AG04449 (cell line): ENCODE data around the gene TUBB.
A peak's percentile ranks its signal among the peaks of the same experiment; 100 is the strongest.

Experiments used
- CTCF ChIA-PET: fragments of 350-600 bp; formaldehyde crosslinking; extraction: SDS; loops from one replicate; lab custom pipeline; 2021; ENCODE audit warnings: antibody characterized with exemption; lab: Yijun Ruan, JAX
- POLR2A ChIA-PET: fragments of 400-600, 350-600 bp; formaldehyde crosslinking; extraction: SDS; loops from one replicate; lab custom pipeline; 2020; ENCODE audit warnings: antibody characterized with exemption, inconsistent platforms; lab: Yijun Ruan, JAX
- DNase-seq: peaks from one replicate; pipeline ENCODE4 v3.0.0-alpha.2; 2010; ENCODE audit warnings: low read depth, low spot score
- H3K4me3 ChIP-seq: 2 replicates; pipeline ENCODE4 v1.5.1; 2011; ENCODE audit warnings: low read depth, mild to moderate bottlenecking, control low read depth, low read length
- CTCF ChIP-seq: IDR thresholded peaks from one replicate; pipeline ENCODE4 v1.5.1; 2011; ENCODE audit warnings: mild to moderate bottlenecking, moderate library complexity, low read length, control low read depth, inconsistent platforms; ENCODE audit not compliant: insufficient read depth; ENCODE audit errors: missing control alignments

Gene TUBB

GRCh38 chr6:30691208-30691847 lies 28.8 kb upstream of the TUBB start:
- no peak for TF ChIP-seq CTCF
- no peak for DNase-seq
- H3K4me3 ChIP-seq: peak overlapping the region; percentile 98
- POLR2A ChIA-PET: interaction anchor here (0.6 to 1.4 kb wide), 8 partner anchors 11 to 90 kb away, joined by 3 to 6 read pairs (median 4); partner anchors contain the start of genes FLOT1 and TUBB
- CTCF ChIA-PET: interaction anchor here (1.1 to 2.4 kb wide), 4 partner anchors 12 to 31 kb away, joined by 4 to 12 read pairs (median 4); partner anchors contain the start of gene MDC1

- H3K4me3 ChIP-seq: no peak overlapping the region
- POLR2A ChIA-PET: no interaction called here
- CTCF ChIA-PET: interaction anchor here (1.3 to 1.5 kb wide), 2 partner anchors 22 to 26 kb away, joined by 3 to 8 read pairs; no protein-coding TSS in a partner anchor
- no peak for TF ChIP-seq CTCF
- no peak for DNase-seq
These were observed 23.7 kb upstream of the TUBB start for GRCh38 chr6:30696432-30696831.

GRCh38 chr6:30700340-30700739 lies 19.8 kb upstream of the TUBB start:
- POLR2A ChIA-PET: no interaction called here
- no peak for DNase-seq
- H3K4me3 ChIP-seq: no peak overlapping the region
- CTCF ChIA-PET: interaction anchor here (1.7 kb wide), 1 partner anchor 13 kb away, joined by 3 read pairs; no protein-coding TSS in a partner anchor
- TF ChIP-seq CTCF: no peak

GRCh38 chr6:30703011-30703410 lies 17.1 kb upstream of the TUBB start:
- CTCF ChIA-PET: interaction anchor here (1.5 kb wide), 1 partner anchor 24 kb away, joined by 5 read pairs; no protein-coding TSS in a partner anchor

GRCh38 chr6:30703821-30704220 lies 16.3 kb upstream of the TUBB start:
- TF ChIP-seq CTCF: no peak
- CTCF ChIA-PET: interaction anchor here (1.3 to 1.5 kb wide), 2 partner anchors 25 kb away, joined by 5 to 6 read pairs; no protein-coding TSS in a partner anchor
- DNase-seq: no peak
- H3K4me3 ChIP-seq: no peak overlapping the region
- POLR2A ChIA-PET: interaction anchor here (1.2 kb wide), 1 partner anchor 20 kb away, joined by 3 read pairs; no protein-coding TSS in a partner anchor

More at GRCh38 chr6:30703011-30703410, 17.1 kb upstream of the TUBB start:
- POLR2A ChIA-PET: interaction anchor here (1.2 kb wide), 1 partner anchor 19 kb away, joined by 3 read pairs; no protein-coding TSS in a partner anchor
- no peak overlapping the region for H3K4me3 ChIP-seq
- no peak for DNase-seq
- no peak for TF ChIP-seq CTCF

- POLR2A ChIA-PET: interaction anchor here (1.2 kb wide), 1 partner anchor 19 kb away, joined by 3 read pairs; no protein-coding TSS in a partner anchor
- no peak overlapping the region for H3K4me3 ChIP-seq
- CTCF ChIA-PET: interaction anchor here (0.6 to 1.2 kb wide), 2 partner anchors 17 to 30 kb away, joined by 3 read pairs; no protein-coding TSS in a partner anchor
- no peak for DNase-seq
- no peak for TF ChIP-seq CTCF
These were observed 14.5 kb upstream of the TUBB start for GRCh38 chr6:30705620-30706019.
